DND-41 (cell line): Measurements from ENCODE around the gene PNMA8A.

ENCODE experiments used
- CTCF ChIP-seq: IDR thresholded peaks from 2 replicates; pipeline ENCODE4 v1.5.1; 2012; ENCODE audit warnings: borderline replicate concordance, low read length, moderate library complexity, mild to moderate bottlenecking; ENCODE audit not compliant: poor library complexity, severe bottlenecking; ENCODE audit errors: extremely low read depth
- EZH2 ChIP-seq: IDR thresholded peaks from 3 replicates; pipeline ENCODE4 v1.6.1; 2012; ENCODE audit warnings: borderline replicate concordance, low read depth, mild to moderate bottlenecking, moderate library complexity, low read length, inconsistent platforms; ENCODE audit not compliant: severe bottlenecking

DNA sequence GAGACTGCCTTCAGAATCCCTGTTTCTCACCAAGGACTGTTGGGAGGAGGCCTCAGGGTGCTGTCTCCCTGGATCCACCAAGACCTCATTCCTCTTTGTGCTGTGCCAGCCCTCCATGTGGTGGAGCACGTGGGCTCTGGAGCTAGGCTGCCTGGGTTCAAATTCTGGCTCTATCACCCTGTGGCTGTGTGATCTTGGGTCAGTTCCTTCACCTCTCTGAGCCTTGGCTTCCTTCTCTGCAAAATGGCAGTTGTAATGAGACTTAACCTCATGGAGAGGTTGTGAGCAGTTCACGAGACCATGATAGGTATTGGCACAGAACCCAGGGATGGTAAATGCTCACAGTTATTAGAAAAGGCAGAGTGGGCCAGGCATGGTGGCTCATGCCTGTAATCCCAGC is 49.0 kb downstream of the PNMA8A start:
- TF ChIP-seq CTCF (no peak), EZH2 (no peak)
